ENCODE data around the gene ZFHX3. TPM values are rescaled to one million over a fixed set of nuclear protein-coding genes. Genes with fewer than 3 reads are reported as not detected.
A peak's percentile ranks its signal among the peaks of the same experiment; 100 is the strongest.

ZFHX3 gene
- total and polyA plus RNA-seq, 2 experiments from 2014 or later = 6.7 to 12.2 TPM

GRCh38 chr16:72743011-72743761, 304.7 kb downstream of the ZFHX3 start:
- Histone ChIP-seq H3K27ac (no peak overlapping the region), H3K9me3 (ENCODE audit: low read depth) (no peaks in the 10 kb centered on the region), H3K36me3 (no peaks in the 10 kb centered on the region), H3K4me1 (ENCODE audit: low read depth) (peaks cover 25% of the 10 kb centered on the region), H3K27me3 (no peaks in the 10 kb centered on the region), H3K4me3 (no peak overlapping the region)
- TF ChIP-seq, protein P1, sequence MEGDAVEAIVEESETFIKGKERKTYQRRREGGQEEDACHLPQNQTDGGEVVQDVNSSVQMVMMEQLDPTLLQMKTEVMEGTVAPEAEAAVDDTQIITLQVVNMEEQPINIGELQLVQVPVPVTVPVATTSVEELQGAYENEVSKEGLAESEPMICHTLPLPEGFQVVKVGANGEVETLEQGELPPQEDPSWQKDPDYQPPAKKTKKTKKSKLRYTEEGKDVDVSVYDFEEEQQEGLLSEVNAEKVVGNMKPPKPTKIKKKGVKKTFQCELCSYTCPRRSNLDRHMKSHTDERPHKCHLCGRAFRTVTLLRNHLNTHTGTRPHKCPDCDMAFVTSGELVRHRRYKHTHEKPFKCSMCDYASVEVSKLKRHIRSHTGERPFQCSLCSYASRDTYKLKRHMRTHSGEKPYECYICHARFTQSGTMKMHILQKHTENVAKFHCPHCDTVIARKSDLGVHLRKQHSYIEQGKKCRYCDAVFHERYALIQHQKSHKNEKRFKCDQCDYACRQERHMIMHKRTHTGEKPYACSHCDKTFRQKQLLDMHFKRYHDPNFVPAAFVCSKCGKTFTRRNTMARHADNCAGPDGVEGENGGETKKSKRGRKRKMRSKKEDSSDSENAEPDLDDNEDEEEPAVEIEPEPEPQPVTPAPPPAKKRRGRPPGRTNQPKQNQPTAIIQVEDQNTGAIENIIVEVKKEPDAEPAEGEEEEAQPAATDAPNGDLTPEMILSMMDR (IDR thresholded peaks at IDR 0.05; ENCODE audit: low read depth, low read length) = no peak
- no peak for DNase-seq (ENCODE audit: low read depth in 1 of 2, low spot score in 1 of 2)

DNA sequence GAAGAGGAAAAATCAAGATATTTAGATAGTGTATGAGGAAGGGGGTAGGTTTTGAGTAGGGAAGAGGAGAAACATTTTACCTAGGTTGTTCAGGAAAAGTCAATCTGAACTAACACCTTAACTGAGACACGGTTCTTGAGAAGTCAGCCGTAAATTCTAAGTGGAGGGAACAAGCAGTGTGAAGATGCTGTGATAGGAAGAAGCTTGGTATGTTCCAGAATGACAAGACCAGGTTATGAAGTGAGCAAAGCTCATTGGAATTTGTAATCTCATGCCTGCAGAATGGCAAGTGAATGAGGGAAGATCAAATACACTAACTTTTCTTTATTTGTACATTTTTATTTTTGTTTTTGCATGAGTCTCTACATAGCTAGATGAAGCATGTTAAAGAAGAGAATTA, 307.6 kb downstream of the ZFHX3 start:
- TF ChIP-seq, protein P1 (IDR thresholded peaks at IDR 0.05; ENCODE audit: low read depth, low read length) = no peak
- no peak for DNase-seq (ENCODE audit: low read depth in 1 of 2, low spot score in 1 of 2)
- H3K4me3 ChIP-seq = no peak overlapping the region
- H3K27me3 ChIP-seq = no peaks in the 10 kb centered on the region
- no peaks in the 10 kb centered on the region for H3K36me3 ChIP-seq
- no peaks in the 10 kb centered on the region for H3K9me3 ChIP-seq (ENCODE audit: low read depth)
- H3K27ac ChIP-seq = no peak overlapping the region
- H3K4me1 ChIP-seq (ENCODE audit: low read depth) = peaks cover 20% of the 10 kb centered on the region

DNA sequence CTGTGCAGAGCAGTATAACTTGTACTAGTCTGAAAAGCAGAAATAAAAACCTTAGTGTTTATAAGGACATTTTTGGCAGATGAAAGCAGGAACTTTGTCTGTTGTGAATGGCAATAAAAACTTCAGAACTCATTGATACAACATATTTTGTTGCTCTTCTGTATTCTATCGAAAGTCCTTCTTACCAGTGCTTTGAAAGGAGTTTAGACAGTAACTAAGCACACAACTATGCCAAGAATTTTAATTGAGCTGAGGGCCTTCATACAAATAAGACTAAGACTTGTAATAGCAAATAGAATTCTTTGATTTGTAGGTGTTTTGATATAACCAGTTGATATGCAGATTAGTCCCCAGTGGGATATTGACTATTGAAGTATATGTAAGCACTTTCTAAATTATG, 308.4 kb downstream of the ZFHX3 start:
- Histone ChIP-seq H3K27me3 (no peaks in the 10 kb centered on the region), H3K27ac (peak overlapping the region; percentile 68), H3K9me3 (ENCODE audit: low read depth) (no peaks in the 10 kb centered on the region), H3K4me3 (no peak overlapping the region), H3K36me3 (no peaks in the 10 kb centered on the region), H3K4me1 (ENCODE audit: low read depth) (peaks cover 17% of the 10 kb centered on the region)
- peak in 1 of 2 donors; percentile 46 for DNase-seq (ENCODE audit: low read depth in 1 of 2, low spot score in 1 of 2)
- TF ChIP-seq, protein P1 (IDR thresholded peaks at IDR 0.05; ENCODE audit: low read depth, low read length) = no peak

GRCh38 chr16:72736074-72736473, 311.9 kb downstream of the ZFHX3 start:
- Histone ChIP-seq H3K9me3 (ENCODE audit: low read depth) (no peaks in the 10 kb centered on the region), H3K36me3 (no peaks in the 10 kb centered on the region), H3K27me3 (no peaks in the 10 kb centered on the region), H3K27ac (no peak overlapping the region), H3K4me1 (ENCODE audit: low read depth) (peaks cover 9% of the 10 kb centered on the region), H3K4me3 (no peak overlapping the region)
- no peak for DNase-seq (ENCODE audit: low read depth in 1 of 2, low spot score in 1 of 2)
- TF ChIP-seq, protein P1 (IDR thresholded peaks at IDR 0.05; ENCODE audit: low read depth, low read length) = no peak

All from cardiac muscle cell (in vitro differentiated cells and primary cell).